DND-41 (cell line): Measurements from ENCODE around the gene PRKCZ.

Experiments used
- ATAC-seq: fragments of 200-7000 bp; cut with Tn5 transposase; 3 replicates; pipeline ENCODE4 v1.9.1; 2021; ENCODE audit warnings: low read depth; ENCODE audit not compliant: insufficient read depth
- DNase-seq: peaks from one replicate; pipeline ENCODE4 v3.0.0-alpha.2; 2020
- H2AFZ ChIP-seq: 2 replicates; pipeline ENCODE4 v1.6.0; 2012; ENCODE audit warnings: low read depth, low read length
- H3K27ac ChIP-seq: 2 replicates; pipeline ENCODE4 v1.5.1; 2012; ENCODE audit warnings: low read length, inconsistent platforms
- H3K27me3 ChIP-seq: fragments of 200-600 bp; sonication (generic); 2 replicates; pipeline ENCODE4 v1.6.0; 2012; ENCODE audit warnings: low read length, mild to moderate bottlenecking, inconsistent platforms; ENCODE audit not compliant: insufficient read depth, poor library complexity
- H3K36me3 ChIP-seq: 2 replicates; pipeline ENCODE4 v1.5.1; 2012; ENCODE audit warnings: low read length, inconsistent platforms; ENCODE audit not compliant: insufficient read depth
- H3K4me1 ChIP-seq: 2 replicates; pipeline ENCODE4 v1.5.1; 2012; ENCODE audit warnings: mild to moderate bottlenecking, low read length; ENCODE audit not compliant: insufficient read depth
- H3K4me2 ChIP-seq: 2 replicates; pipeline ENCODE4 v1.6.0; 2012; ENCODE audit warnings: mild to moderate bottlenecking, moderate library complexity, low read length, inconsistent platforms; ENCODE audit not compliant: insufficient read depth
- H3K4me3 ChIP-seq, 2 experiments: fragments of 200-600 bp in 1 of 2; shearing (Covaris generic) in 1 of 2; 2 replicates each; pipeline ENCODE4 v1.5.1; 2012 to 2016; ENCODE audit warnings: inconsistent platforms in 2 of 2, low read length in 2 of 2, mild to moderate bottlenecking in 2 of 2, low read depth in 1 of 2, moderate library complexity in 1 of 2
- H3K79me2 ChIP-seq: 2 replicates; pipeline ENCODE4 v1.6.0; 2012; ENCODE audit warnings: low read length, inconsistent platforms; ENCODE audit not compliant: insufficient read depth
- H3K9ac ChIP-seq: 2 replicates; pipeline ENCODE4 v1.6.0; 2012; ENCODE audit warnings: low read depth, mild to moderate bottlenecking, inconsistent platforms, low read length, moderate library complexity
- H3K9me3 ChIP-seq: 2 replicates; pipeline ENCODE4 v1.5.1; 2012; ENCODE audit warnings: low read length, moderate library complexity, mild to moderate bottlenecking, inconsistent platforms; ENCODE audit not compliant: insufficient read depth, severe bottlenecking
- H4K20me1 ChIP-seq: 2 replicates; pipeline ENCODE4 v1.6.0; 2012; ENCODE audit warnings: low read length; ENCODE audit not compliant: insufficient read depth
- CTCF ChIP-seq: IDR thresholded peaks from 2 replicates; pipeline ENCODE4 v1.5.1; 2012; ENCODE audit warnings: borderline replicate concordance, low read length, moderate library complexity, mild to moderate bottlenecking; ENCODE audit not compliant: poor library complexity, severe bottlenecking; ENCODE audit errors: extremely low read depth
- EZH2 ChIP-seq: IDR thresholded peaks from 3 replicates; pipeline ENCODE4 v1.6.1; 2012; ENCODE audit warnings: borderline replicate concordance, low read depth, mild to moderate bottlenecking, moderate library complexity, low read length, inconsistent platforms; ENCODE audit not compliant: severe bottlenecking

PRKCZ gene

GRCh38 chr1:2125350-2126211 is 75.4 kb downstream of the PRKCZ start:
- no peak for DNase-seq
- no peak overlapping the region for H3K27ac ChIP-seq

GRCh38 chr1:2126331-2127186 is 76.3 kb downstream of the PRKCZ start:
- Histone ChIP-seq H3K79me2 (no peaks in the 10 kb centered on the region), H3K4me1 (peaks cover 7% of the 10 kb centered on the region), H3K27ac (no peak overlapping the region), H3K27me3 (peaks cover 9% of the 10 kb centered on the region), H3K9me3 (no peaks in the 10 kb centered on the region), H4K20me1 (0 out of 2 replicates have a peak, but pooled peaks cover 6% of the 10 kb centered on the region), H3K36me3 (no peaks in the 10 kb centered on the region), H2AFZ (no peak overlapping the region), H3K4me3 (no peak overlapping the region), H3K9ac (no peak overlapping the region), H3K4me2 (0 out of 2 replicates have a peak overlapping the region, but pooled peaks have one; percentile 8)
- ATAC-seq: peak; percentile 74
- no peak for TF ChIP-seq EZH2
- TF ChIP-seq CTCF: no peak
- peak; percentile 40 for DNase-seq

More at GRCh38 chr1:2125350-2126211, 75.4 kb downstream of the PRKCZ start:
- Histone ChIP-seq H3K4me1 (peaks cover 7% of the 10 kb centered on the region), H3K79me2 (no peaks in the 10 kb centered on the region), H3K9me3 (peaks cover 7% of the 10 kb centered on the region), H3K9ac (no peak overlapping the region), H2AFZ (no peak overlapping the region), H3K27me3 (peaks cover 9% of the 10 kb centered on the region), H3K4me3 (no peak overlapping the region), H3K36me3 (no peaks in the 10 kb centered on the region), H3K4me2 (no peak overlapping the region), H4K20me1 (0 out of 2 replicates have a peak, but pooled peaks cover 4% of the 10 kb centered on the region)
- ATAC-seq: no peak
- TF ChIP-seq EZH2 (no peak), CTCF (no peak)

GRCh38 chr1:2127187-2128145 is 77.3 kb downstream of the PRKCZ start:
- ATAC-seq (no peak; the same call in 2 of the 3 replicates), DNase-seq (no peak)
- 0 out of 2 replicates have a peak overlapping the region, but pooled peaks have one; percentile 8 for H3K4me2 ChIP-seq
- H3K27me3 ChIP-seq: peaks cover 9% of the 10 kb centered on the region
- no peak overlapping the region for H3K27ac ChIP-seq
- no peak for TF ChIP-seq CTCF
- no peak for TF ChIP-seq EZH2
- no peaks in the 10 kb centered on the region for H3K9me3 ChIP-seq
- H3K4me3 ChIP-seq: no peak overlapping the region
- no peaks in the 10 kb centered on the region for H3K79me2 ChIP-seq
- 0 out of 2 replicates have a peak, but pooled peaks cover 6% of the 10 kb centered on the region for H4K20me1 ChIP-seq
- H2AFZ ChIP-seq: no peak overlapping the region
- no peak overlapping the region for H3K9ac ChIP-seq
- H3K36me3 ChIP-seq: no peaks in the 10 kb centered on the region
- H3K4me1 ChIP-seq: peaks cover 13% of the 10 kb centered on the region
